HTERT RPE-1 (cell line): Measurements from ENCODE around the gene RGCC.
"Not testable (repeated sequence)": the region's sequence is repeated elsewhere in the genome, so short reads cannot be mapped to it uniquely, and the experiment has no call there.

Experiments used
- in situ Hi-C: fragments of 300-500 bp; cut with MboI; formaldehyde crosslinking; loops from 4 replicates; pipeline ENCODE4 v1.14.3; 2020; ENCODE audit warnings: low sequenced_read_pairs

Gene RGCC

DNA sequence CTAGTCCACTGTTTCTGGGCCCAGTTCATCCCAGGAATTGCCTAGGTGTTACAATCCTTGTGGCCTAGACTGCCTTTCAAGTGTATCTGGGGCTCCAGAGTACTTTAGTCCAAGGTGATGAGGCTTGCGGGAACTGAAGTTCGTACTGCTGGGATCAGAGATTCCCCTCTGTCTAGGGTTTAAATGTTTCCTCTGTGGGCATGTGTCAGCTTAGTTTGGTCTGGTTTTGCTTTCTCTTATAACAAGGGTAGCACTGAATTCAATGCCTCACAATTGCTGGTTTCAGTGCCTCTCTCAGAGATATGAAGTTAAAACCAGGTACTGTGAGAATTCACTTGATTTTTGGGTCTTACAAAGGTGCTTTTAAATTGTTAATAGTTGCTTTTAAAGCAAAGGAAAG, 30.8 kb downstream of the RGCC start:
- in situ Hi-C loops, result no loop called here

DNA sequence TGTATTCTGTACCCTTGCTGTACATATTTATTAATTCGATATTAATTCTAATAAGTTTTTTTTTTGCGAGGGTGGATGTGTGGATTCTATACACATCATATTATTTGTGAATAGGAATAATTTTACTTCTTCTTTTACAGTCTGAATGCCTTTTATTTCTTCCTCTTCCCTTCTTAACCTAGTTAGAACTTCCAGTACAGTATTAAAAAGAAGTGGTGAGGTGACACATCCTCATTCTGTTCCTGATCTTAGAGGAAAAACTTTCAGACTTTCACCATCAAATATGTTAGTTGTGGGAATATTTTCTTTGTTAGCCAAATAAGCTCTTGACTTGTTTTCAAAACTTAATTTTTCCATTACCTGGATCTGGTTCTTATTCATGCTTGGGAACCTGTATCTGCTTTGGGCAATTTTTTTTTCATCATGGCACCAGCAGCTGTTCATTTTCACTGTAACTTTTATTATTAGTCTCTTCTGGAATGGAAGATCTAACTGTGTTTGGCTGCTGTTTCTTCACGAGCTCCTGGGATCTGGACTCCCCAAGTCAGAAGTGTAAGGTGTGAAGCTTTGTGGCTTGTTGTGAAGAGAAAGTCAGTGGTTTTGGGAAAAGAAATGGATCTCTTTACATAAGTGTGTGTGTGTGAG, 33.1 kb downstream of the RGCC start:
- in situ Hi-C loops, result no loop called here

DNA sequence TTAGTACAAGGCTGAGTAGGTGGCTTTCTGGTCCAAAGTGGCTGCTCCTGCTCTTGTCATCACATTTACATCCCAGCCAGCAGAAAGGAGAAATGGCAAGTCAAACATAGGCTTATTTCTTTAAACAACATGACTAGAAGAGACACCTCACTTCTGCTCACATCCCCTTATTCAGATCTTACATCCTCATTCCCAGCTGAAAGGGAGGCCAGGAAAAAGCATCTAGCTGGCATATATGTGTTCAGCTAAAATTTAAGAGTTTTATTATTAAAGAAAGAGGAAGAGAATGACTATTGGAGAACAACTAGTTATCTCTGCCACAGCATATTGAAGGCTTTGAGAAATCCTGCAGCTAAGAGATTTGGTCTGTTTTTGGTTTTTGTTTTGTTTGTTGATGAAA, 34.1 kb downstream of the RGCC start:
- in situ Hi-C loops, result no loop called here

DNA sequence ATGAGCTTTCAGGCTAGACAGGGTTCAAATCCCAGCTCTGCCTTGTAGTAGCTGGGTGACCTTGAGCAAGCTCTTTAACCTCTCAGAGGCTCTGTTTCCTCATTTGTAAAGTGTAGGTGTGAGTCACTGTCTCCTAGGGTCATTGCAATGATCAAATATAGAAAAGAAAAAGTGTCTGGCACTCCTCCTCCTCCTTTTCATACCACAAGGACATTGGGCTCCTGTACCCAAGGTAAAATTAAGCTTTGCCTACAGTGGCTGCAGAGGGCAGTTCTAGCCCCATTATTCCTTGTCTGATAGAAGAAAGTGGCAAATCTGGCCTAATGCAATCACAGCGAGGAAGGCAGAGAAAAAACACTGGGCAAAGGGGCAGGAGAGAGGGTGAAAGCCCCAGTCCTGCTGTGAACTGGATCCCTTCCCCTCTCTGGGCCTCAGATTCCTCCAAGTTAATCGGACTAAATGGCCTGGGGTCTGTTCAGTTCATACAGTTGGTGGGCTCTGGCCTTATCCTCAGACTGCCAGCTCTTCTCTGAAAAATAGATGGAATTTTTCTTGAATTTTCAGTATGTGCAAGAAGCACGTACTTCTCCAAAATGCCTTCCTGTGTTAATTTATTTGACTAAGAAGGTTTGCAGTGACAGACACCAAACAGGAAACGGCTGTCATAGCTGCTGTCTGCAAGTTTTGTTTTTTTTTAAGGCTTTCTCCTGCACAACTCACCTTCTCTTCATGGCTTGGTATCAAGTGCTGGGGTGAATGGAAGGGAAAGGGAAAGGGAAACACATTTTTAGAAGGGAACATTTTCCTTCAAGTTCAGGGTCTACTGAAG, 35.3 kb downstream of the RGCC start:
- in situ Hi-C loops, result no loop called here

DNA sequence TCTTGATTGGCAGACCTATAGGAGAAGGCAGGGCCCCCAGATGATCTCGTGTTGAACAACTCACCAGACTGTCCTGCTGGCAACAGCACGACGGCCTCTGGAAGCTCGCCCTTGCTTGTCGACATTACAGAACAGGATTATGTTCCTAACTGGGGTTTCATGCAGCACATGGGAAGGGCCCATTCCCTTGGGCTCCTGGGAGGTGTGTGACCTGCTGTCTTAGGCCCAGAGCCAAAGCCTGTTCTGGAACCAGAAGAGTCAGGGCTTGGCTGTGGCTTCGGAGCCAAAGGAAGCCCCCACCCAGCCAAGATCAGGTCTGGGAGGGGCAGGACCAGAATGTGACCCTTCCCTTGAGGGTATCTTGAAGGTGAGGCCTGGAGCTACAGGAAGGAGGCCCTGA, 36.9 kb downstream of the RGCC start:
- in situ Hi-C loops, result no loop called here

DNA sequence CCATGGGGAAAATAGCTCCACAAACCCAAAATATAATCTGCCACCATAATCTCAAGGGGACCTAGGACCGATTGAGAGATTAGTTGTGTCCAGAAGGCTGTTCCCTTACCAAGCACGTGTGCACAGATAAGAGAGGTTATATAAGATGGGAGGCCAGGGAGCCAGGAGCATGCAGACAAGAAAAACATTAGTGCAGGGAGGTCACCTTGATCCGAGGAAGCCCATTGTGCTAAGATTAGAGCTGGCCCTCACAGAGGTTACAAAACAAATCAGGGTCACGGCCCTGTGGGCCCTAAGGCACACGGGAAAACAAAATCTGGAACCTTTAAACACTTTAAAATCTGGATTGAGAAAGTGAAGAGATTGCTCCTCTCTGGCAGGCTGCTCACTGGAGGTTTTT, 37.7 kb downstream of the RGCC start:
- in situ Hi-C loops, result no loop called here

DNA sequence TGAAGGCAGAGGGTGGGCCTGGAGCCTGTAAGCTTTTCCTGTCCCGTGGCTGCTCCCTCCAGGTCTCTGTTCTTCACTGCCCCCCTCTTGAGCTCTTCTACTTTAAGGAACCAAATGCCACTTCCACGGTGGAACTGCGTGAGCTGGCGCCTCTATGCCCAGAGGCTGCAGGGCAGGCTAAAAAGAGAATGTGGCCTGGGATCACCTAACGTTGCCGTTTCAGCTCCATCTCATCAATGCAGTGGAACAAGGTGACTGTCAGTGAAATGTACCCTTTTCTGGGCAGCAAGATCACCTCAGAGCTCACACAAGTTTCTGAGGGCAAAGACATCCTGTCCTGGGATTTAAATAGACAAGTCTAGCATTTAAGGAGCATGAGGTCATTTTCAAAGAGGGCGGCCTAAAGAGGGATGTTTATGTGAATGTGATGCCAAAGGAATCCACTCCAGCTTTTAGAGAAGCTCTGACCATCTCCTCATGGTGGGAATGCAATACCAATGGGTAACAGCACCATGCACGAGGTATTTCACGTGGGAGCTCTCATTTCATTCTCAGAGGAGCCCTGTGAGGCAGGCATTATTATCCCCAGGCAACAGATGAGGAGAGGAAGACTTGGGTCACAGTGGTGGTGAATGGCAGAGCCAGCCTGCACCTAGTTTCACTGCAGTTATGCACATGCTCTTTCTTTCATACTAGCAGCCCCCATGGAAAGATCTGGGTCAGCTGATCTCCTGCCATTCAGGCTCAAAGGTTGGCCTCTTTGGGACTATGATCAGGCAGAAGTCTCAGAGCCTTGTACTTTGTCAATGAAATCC, 39.3 kb downstream of the RGCC start:
- in situ Hi-C loops, result no loop called here

DNA sequence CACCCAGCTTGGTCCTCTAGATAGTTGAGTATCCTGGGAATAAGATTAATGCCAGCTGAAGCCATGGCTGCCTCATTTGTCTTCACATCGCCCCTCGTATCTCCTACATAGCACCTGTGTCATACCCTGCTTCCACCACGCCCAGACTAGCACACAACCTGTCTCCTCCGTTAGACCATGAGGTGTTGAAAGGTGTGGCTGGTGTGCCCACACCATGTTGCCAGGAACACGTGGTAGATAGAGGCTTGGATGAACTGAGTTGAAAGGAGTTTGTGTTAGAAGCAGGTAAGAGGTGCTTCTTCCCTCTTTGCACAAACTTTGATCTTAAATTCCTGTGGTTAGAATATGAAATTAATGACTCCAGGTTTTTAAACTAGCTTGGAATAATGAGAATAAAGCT, 40.1 kb downstream of the RGCC start:
- in situ Hi-C loops, result no loop called here

DNA sequence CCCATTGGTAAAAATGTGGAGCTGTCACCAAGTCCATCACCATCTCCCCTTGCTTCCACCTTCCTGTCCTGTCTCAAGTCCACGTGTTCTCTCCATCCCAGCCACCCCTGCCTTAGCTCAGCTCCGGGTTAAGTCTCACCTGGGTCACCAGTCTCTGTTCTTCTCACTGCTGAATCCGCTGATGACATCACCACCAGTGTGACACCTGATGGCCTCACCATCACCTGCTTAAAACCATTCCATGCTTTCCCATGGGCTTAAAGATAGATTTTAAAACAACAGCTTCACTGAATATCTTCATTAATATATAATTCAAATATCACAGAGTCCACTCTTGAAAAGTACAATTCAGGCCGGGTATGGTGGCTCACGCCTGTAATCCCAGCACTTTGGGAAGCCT, 42.1 kb downstream of the RGCC start:
- in situ Hi-C loops, result no loop called here

DNA sequence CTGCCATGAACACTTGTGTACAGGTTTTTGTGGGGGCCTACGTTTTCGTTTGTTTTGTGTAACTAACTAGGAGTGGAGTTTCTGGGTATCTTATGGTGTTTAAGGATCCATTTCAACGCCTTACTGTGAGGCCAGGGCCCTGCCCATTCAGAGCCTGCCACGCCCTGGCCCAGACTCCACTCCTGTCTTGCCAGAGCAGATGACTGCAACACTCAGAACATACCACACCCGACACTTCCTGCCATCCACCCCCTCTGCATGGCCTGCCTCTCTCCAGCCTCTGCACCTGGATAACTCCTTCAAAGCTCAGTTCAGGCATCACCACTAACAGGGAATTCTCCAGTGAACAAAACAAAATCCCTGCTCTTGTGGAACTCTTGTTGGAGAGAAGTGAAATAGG, 43.2 kb downstream of the RGCC start:
- in situ Hi-C loops, result no loop called here

DNA sequence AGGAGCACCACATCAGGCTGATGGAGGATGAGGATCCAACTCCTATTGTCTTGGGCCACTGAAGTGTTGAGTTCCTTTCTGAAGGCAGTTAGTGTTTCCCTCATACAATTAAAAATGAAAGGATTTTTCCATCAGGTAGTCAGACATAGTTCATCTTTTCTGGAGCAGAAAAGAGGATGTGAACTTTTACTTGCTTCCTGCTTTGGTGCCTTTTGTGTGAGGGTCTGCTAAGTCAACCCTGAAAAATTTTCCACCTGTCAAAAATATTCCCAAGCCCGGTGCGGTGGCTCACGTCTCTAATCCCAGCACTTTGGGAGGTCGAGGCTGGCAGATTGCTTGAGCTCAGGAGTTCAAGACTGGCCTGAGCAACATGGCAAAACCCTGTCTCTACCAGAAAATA, 43.9 kb downstream of the RGCC start:
- in situ Hi-C loops, result no loop called here

DNA sequence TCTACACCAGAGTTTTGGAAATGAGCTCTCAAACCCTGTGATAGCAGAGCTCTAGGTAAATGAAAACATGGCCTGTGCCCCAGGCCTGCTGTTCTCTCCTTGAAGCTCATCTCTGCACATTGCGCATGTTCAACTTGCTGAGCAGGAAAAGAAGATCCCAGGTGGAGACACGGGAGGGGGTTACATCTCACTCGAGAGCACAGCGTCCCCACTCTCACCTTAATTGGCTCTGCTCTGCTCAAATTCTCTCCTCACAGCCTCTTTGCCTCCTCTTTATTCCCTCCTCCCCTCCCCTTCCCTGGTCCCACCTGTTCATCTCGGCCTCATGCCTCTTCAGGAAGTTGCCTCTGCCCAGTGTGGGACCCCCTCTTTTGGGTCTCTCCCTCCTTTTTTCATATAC, 44.7 kb downstream of the RGCC start:
- in situ Hi-C loops, result no loop called here

DNA sequence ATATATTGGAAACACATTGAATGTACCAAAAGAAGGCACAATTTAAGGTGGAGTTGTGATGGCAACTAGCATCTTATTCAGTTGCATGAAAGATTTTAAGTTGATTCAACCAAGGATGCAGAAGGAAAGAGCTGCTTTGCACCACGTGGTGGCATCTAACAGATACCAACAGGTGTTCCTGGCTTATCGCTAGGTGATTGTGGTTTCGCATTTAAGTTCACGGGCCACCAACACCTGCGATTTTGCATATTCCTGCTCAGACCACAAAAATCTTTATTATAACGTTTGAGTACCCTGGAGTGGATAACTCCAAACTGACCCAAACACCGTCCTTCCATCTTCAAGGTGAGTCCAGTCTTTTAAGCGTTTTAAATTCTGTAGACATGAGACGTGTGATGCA, 45.3 kb downstream of the RGCC start:
- in situ Hi-C loops, result no loop called here

DNA sequence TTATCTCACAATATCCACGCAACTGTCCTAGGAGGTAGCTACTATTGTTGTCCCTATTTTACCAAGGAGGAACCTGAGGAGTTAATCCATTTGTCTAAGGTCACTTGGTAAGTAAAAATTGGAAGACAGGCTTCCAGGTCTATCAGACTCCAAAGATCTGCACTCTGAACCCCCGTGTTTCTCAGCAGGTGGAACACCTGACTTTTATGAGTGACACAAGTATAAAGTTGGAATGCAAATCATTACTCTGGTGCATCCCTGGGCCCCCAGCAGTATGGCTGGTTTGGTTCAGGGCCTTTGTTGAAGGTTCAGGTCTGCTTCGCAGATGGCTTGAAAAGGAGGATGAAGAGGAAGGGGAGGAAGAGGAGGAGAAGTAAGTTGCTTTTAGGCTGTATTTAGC, 46.0 kb downstream of the RGCC start:
- in situ Hi-C loops, result no loop called here

DNA sequence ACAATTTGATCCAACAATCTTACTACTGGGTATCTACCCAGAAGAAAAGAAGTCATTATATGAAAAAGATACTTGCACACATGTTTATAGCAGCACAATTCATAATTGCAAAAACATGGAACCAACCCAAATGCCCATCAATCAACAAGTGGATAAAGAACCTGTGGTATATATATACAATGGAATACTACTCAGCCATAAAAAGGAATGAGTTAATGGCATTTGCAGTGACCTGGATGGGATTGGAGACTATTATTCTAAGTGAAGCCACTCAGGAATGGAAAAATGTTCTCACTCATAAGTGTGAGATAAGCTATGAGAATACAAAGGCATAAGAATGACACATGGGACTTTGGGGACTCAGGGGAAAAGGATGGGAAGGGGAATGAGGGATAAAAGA, 47.3 kb downstream of the RGCC start:
- in situ Hi-C loops, result not testable (repeated sequence)

DNA sequence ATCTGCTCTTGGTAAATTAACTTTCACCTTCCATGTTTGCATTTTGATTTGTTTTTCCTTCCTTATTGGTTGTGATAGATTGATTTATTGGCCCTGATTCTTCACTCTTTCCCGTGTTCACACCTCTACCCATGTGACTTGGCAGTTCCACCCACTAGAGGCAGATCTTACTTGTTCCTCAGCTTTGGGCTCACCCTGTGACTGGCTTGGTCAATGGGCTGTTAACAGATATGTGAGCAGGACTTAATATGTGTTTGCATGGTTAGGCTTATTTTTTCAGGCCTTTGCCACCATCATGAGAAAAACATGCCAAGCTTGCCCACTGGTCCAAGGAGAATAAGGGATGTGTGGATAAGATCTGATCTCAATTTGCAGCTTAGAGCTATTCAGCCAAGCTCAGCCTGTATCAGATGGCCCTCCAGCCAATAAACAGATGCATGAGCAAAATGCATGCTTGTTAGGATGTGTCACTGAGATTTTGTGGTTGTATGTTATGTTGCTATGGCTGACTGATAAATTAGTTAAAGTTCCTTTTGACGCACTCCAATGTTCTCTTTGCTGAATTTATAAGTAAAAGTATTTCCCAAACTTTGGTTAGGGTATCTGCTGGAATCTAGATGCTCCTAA, 48.0 kb downstream of the RGCC start:
- in situ Hi-C loops, result no loop called here

DNA sequence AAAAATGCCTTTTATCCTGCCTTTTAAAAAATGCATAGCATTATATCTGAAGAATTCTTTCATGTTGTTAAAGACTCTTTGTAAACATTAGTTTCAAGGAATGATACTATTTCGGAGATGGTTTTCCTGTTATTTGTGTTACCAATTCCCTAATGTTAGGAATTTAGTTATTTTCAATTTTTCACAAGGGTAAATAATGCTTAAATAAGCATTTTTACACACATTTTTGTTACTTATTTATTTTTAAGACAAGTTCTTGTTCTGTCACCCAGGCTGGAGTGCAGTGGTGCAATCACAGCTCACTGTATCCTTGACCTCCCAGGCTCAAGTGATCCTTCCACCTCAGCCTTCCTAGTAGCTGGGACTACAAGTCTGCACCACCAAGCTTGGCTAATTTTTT, 49.0 kb downstream of the RGCC start:
- in situ Hi-C loops, result no loop called here

DNA sequence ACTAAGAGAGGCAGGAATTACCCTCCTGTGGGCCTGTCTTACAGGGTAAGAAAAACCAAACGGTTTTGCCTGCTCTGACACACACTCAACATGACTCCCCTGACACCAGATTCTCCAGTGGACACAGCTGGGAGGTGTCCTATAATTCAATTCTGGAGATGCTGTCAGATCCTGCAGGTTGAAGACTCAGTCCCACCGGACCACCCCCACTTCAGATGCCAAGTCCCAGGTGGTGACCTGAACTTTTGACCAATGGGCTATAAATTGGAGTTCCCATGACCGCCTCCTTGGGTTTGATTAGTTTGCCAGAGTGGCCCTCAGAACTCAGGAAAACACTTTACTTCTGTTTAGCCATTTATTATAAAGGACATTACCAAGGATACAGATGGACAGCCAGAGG, 52.6 kb downstream of the RGCC start:
- in situ Hi-C loops, result no loop called here

DNA sequence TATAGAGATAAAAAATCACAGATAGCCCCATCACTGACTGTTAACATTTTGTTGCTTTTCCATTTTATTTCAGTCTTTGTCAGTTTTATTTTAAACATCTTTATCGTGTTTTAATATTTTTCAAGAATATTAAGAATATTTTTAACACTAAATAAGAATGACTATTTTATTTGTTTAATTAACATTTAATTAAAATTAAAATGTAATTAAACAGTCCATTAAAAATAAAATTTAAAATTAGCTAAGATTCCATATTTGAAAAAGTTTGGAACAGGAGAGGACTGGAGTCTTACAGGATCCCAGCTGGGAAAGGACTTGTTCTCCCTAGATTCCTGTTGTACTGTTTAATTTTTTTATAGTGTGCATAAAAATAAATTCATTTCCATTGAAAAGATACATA, 54.5 kb downstream of the RGCC start:
- in situ Hi-C loops, result no loop called here

DNA sequence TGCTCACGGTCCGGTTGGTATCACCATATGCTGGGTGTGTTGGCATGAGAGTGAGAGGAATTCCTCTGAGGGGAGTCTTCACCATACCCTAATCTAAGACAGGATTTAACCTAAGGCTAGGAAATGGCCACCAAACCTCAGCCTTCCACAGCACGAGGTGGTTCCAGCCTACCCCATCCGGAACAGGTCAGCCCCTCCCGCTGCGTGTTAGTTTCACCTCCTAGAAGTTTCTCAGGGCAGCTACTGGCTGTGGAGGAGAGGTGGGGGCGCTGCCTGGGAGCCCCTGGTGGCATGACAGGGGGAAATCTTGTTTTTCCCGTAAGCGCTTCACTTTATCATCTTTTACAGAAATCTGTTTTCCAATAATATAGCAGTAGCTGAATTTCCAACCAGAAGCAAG, 55.1 kb downstream of the RGCC start:
- in situ Hi-C loops, result no loop called here

DNA sequence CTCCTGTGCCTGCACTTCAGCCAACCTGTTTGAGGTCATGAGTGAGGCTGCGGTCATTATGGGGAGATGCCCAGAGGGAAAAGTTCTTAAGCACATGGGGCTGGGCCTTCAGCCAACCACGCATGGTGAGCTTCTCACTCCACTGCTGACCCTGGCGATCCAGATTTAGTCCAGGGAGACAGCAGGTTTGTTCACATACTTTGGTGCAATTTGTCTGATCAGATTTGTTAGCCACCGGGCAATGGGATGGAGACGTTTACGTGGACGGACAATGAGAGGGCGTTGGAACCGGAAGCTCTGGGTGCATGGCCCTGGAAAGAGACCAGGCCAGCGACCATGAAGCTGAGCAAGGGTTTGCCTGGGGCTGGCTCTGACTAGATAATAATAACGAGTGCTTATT, 56.2 kb downstream of the RGCC start:
- in situ Hi-C loops, result no loop called here
